IPS-18c (cell line): Measurements from ENCODE around the gene MYOF.
"Not testable (repeated sequence)": the region's sequence is repeated elsewhere in the genome, so short reads cannot be mapped to it uniquely, and the experiment has no call there.

Source experiments
- H3K4me3 ChIP-seq: 2 replicates; pipeline ENCODE4 v1.7.0; 2013; ENCODE audit warnings: low read depth, mild to moderate bottlenecking, low read length, moderate library complexity; ENCODE audit not compliant: insufficient read depth
- H3K9me3 ChIP-seq: one replicate; pipeline ENCODE4 v1.6.1; 2013; ENCODE audit warnings: mild to moderate bottlenecking, low read length, moderate library complexity; ENCODE audit not compliant: control insufficient read depth, insufficient read depth

MYOF gene

GRCh38 chr10:93442721-93443120 is 39.4 kb downstream of the MYOF start:
- H3K4me3 ChIP-seq, H3K9me3 ChIP-seq: not testable (repeated sequence)

- H3K9me3 ChIP-seq, result no peaks in the 10 kb centered on the region
- no peak overlapping the region for H3K4me3 ChIP-seq
Measured at GRCh38 chr10:93440591-93441091, 41.5 kb downstream of the MYOF start.

- no peaks in the 10 kb centered on the region for H3K9me3 ChIP-seq
- peak overlapping the region; percentile 32; the same call in 1 of the 2 replicates for H3K4me3 ChIP-seq
Measured at GRCh38 chr10:93438613-93439253, 43.4 kb downstream of the MYOF start.

- peak overlapping the region; percentile 21; the same call in 1 of the 2 replicates for H3K4me3 ChIP-seq
- H3K9me3 ChIP-seq, result no peaks in the 10 kb centered on the region
Measured at GRCh38 chr10:93437946-93438612, 44.1 kb downstream of the MYOF start.

- Histone ChIP-seq H3K4me3 (no peak overlapping the region), H3K9me3 (no peaks in the 10 kb centered on the region)
Measured at GRCh38 chr10:93437086-93437945, 44.8 kb downstream of the MYOF start.

- H3K4me3 ChIP-seq, result no peak overlapping the region
Measured at GRCh38 chr10:93436591-93437085, 45.5 kb downstream of the MYOF start.

GRCh38 chr10:93435621-93436397 is 46.3 kb downstream of the MYOF start:
- H3K4me3 ChIP-seq, result no peak overlapping the region
- H3K9me3 ChIP-seq, result no peaks in the 10 kb centered on the region

More at GRCh38 chr10:93436591-93437085, 45.5 kb downstream of the MYOF start:
- H3K9me3 ChIP-seq, result no peaks in the 10 kb centered on the region

- no peak overlapping the region for H3K4me3 ChIP-seq
- no peaks in the 10 kb centered on the region for H3K9me3 ChIP-seq
Measured at GRCh38 chr10:93434991-93435491, 47.1 kb downstream of the MYOF start.

- Histone ChIP-seq H3K4me3 (no peak overlapping the region), H3K9me3 (no peaks in the 10 kb centered on the region)
Measured at GRCh38 chr10:93431361-93431760, 50.8 kb downstream of the MYOF start.

- no peak overlapping the region for H3K4me3 ChIP-seq
- no peaks in the 10 kb centered on the region for H3K9me3 ChIP-seq
Measured at GRCh38 chr10:93425861-93426260, 56.3 kb downstream of the MYOF start.

- Histone ChIP-seq H3K4me3 (no peak overlapping the region), H3K9me3 (no peaks in the 10 kb centered on the region)
Measured at GRCh38 chr10:93422118-93422517, 60.0 kb downstream of the MYOF start.

- H3K4me3 ChIP-seq, result no peak overlapping the region
- no peaks in the 10 kb centered on the region for H3K9me3 ChIP-seq
Measured at GRCh38 chr10:93420944-93421825, 60.9 kb downstream of the MYOF start.

GRCh38 chr10:93420091-93420490 is 62.0 kb downstream of the MYOF start:
- no peak overlapping the region for H3K4me3 ChIP-seq
- H3K9me3 ChIP-seq, result no peaks in the 10 kb centered on the region

GRCh38 chr10:93419016-93419415 is 63.1 kb downstream of the MYOF start:
- H3K9me3 ChIP-seq, H3K4me3 ChIP-seq: not testable (repeated sequence)

- Histone ChIP-seq H3K4me3 (no peak overlapping the region), H3K9me3 (no peaks in the 10 kb centered on the region)
Measured at GRCh38 chr10:93417921-93418320, 64.2 kb downstream of the MYOF start.

- Histone ChIP-seq H3K9me3 (no peaks in the 10 kb centered on the region), H3K4me3 (no peak overlapping the region)
Measured at GRCh38 chr10:93417266-93417665, 64.9 kb downstream of the MYOF start.
